ENCODE measurements around the gene EMILIN3.

- no peak for TF ChIP-seq ZNF274 (IDR thresholded peaks at IDR 0.05; ENCODE audit: low read depth, low read length)
- no peak for TF ChIP-seq SUZ12 (IDR thresholded peaks at IDR 0.05; ENCODE audit: extremely low read depth, insufficient read depth, insufficient read length)
Measured at GRCh38 chr20:41373931-41374920, 7.6 kb upstream of the EMILIN3 start.
